H1 (cell line): Measurements from ENCODE around the gene GOLGA7B. TPM values are rescaled to one million over a fixed set of nuclear protein-coding genes. Genes with fewer than 3 reads are reported as not detected.

ENCODE experiments used
- CTCF ChIA-PET: fragments of 300-600 bp; sonication (Branson Sonifier 250); formaldehyde crosslinking; loops from one replicate; lab custom pipeline; 2021; ENCODE audit not compliant: partially characterized antibody; lab: Charles Lee
- POLR2A ChIA-PET: fragments of 300-600 bp; sonication (Branson Sonifier 250); formaldehyde crosslinking; loops from one replicate; lab custom pipeline; 2021; ENCODE audit warnings: inconsistent platforms; ENCODE audit not compliant: partially characterized antibody; lab: Charles Lee
- DNase-seq, 2 experiments: peaks; one replicate each; pipeline versions ENCODE4 v3.0.0 to v3.0.0-alpha.2; 2010 to 2022; ENCODE audit warnings: low spot score in 2 of 2, low read depth in 1 of 2, mixed read lengths in 1 of 2
- FAIRE-seq: peaks from 2 replicates; lab custom pipeline; 2011; peaks lifted over from hg19 to GRCh38; lab: Jason Lieb, UNC
- H2AFZ ChIP-seq: 2 replicates; pipeline ENCODE4 v1.8.1; 2012; ENCODE audit warnings: low read length, inconsistent platforms
- H2AK5ac ChIP-seq: 2 replicates; pipeline ENCODE4 v1.6.1; 2013; ENCODE audit warnings: low read depth, low read length
- H2BK120ac ChIP-seq: replicated peaks from 2 replicates; pipeline ENCODE3; 2013; ENCODE audit warnings: low read depth, low read length, inconsistent platforms
- H2BK12ac ChIP-seq: 2 replicates; pipeline ENCODE4 v1.6.1; 2013; ENCODE audit warnings: low read depth, low read length
- H2BK15ac ChIP-seq: 2 replicates; pipeline ENCODE4 v1.6.1; 2013; ENCODE audit warnings: low read length
- H2BK20ac ChIP-seq: 2 replicates; pipeline ENCODE4 v1.6.1; 2013; ENCODE audit warnings: low read length
- H2BK5ac ChIP-seq: 2 replicates; pipeline ENCODE4 v1.6.1; 2013; ENCODE audit warnings: low read depth, low read length
- H3K14ac ChIP-seq: 2 replicates; pipeline ENCODE4 v1.6.1; 2013; ENCODE audit warnings: inconsistent platforms; ENCODE audit not compliant: insufficient read length
- H3K18ac ChIP-seq: 2 replicates; pipeline ENCODE4 v1.6.1; 2013; ENCODE audit warnings: low read length; ENCODE audit errors: extremely low read depth
- H3K23ac ChIP-seq: 2 replicates; pipeline ENCODE4 v1.6.1; 2013; ENCODE audit warnings: inconsistent platforms; ENCODE audit not compliant: insufficient read length
- H3K23me2 ChIP-seq: 2 replicates; pipeline ENCODE4 v1.6.1; 2013; ENCODE audit warnings: low read depth, low read length
- H3K27ac ChIP-seq: 2 replicates; pipeline ENCODE4 v1.6.1; 2011; ENCODE audit warnings: low read depth, low read length, inconsistent platforms
- H3K27me3 ChIP-seq, 4 experiments: replicated peaks in 1 of 4; 1 replicate in 1 of 4; 2 replicates in 3 of 4; pipeline versions ENCODE4 v1.6.1 to v1.8.1; 2011 to 2013; ENCODE audit warnings: low read length in 3 of 4, mild to moderate bottlenecking in 3 of 4, inconsistent platforms in 2 of 4, mixed read lengths in 2 of 4, moderate library complexity in 1 of 4; ENCODE audit not compliant: control insufficient read depth in 3 of 4, insufficient read depth in 3 of 4; ENCODE audit errors: extremely low read depth in 1 of 4
- H3K36me3 ChIP-seq, 4 experiments: 2 replicates each; pipeline versions ENCODE4 v1.6.1 to v1.8.1; 2011 to 2013; ENCODE audit warnings: mild to moderate bottlenecking in 4 of 4, low read length in 3 of 4, moderate library complexity in 2 of 4, control low read depth in 1 of 4, inconsistent platforms in 1 of 4; ENCODE audit not compliant: insufficient read depth in 4 of 4, control insufficient read depth in 2 of 4
- H3K4ac ChIP-seq: replicated peaks from 2 replicates; pipeline ENCODE3; 2013; ENCODE audit warnings: low read length, low read depth, mixed read lengths, inconsistent platforms; ENCODE audit not compliant: insufficient read length
- H3K4me1 ChIP-seq, 4 experiments: replicated peaks in 1 of 4; 1 replicate in 1 of 4; 2 replicates in 3 of 4; pipeline versions ENCODE4 v1.6.1 to v1.8.1; 2011 to 2013; ENCODE audit warnings: low read length in 3 of 4, inconsistent platforms in 2 of 4, mixed read lengths in 1 of 4; ENCODE audit not compliant: insufficient read depth in 4 of 4, control insufficient read depth in 3 of 4
- H3K4me2 ChIP-seq, 2 experiments: 2 replicates each; pipeline versions ENCODE4 v1.6.1 to v1.8.1; 2011 to 2013; ENCODE audit warnings: low read depth in 2 of 2, low read length in 2 of 2, control low read depth in 1 of 2, inconsistent platforms in 1 of 2, mild to moderate bottlenecking in 1 of 2; ENCODE audit not compliant: insufficient read depth in 1 of 2
- H3K4me3 ChIP-seq, 4 experiments: fragments of 200-600, 300-600 bp in 1 of 4; sonication (generic), shearing (Covaris generic), sonication (Bioruptor Twin) in 1 of 4; 2 replicates each; pipeline versions ENCODE4 v1.5.1 to v1.8.1; 2011 to 2016; ENCODE audit warnings: low read length in 4 of 4, low read depth in 3 of 4, control low read depth in 2 of 4, inconsistent platforms in 2 of 4, mild to moderate bottlenecking in 2 of 4, mixed read lengths in 1 of 4, moderate library complexity in 1 of 4; ENCODE audit not compliant: insufficient read depth in 2 of 4; ENCODE audit errors: extremely low read depth in 1 of 4
- H3K56ac ChIP-seq: replicated peaks from 2 replicates; pipeline ENCODE3; 2013; ENCODE audit warnings: low read depth, mild to moderate bottlenecking, mixed read lengths, low read length, inconsistent platforms; ENCODE audit not compliant: insufficient read length
- H3K79me1 ChIP-seq: 2 replicates; pipeline ENCODE4 v1.6.1; 2013; ENCODE audit warnings: low read depth, low read length, control low read depth
- H3K79me2 ChIP-seq, 2 experiments: 2 replicates each; pipeline versions ENCODE4 v1.6.1 to v1.8.1; 2012 to 2013; ENCODE audit warnings: low read length in 2 of 2, mild to moderate bottlenecking in 2 of 2, inconsistent platforms in 1 of 2; ENCODE audit not compliant: insufficient read depth in 2 of 2, control insufficient read depth in 1 of 2
- H3K9ac ChIP-seq, 4 experiments: replicated peaks in 1 of 4; 1 replicate in 1 of 4; 2 replicates in 3 of 4; pipeline versions ENCODE4 v1.6.1 to v1.8.1; 2011 to 2013; ENCODE audit warnings: low read depth in 3 of 4, low read length in 3 of 4, control low read depth in 2 of 4, mild to moderate bottlenecking in 2 of 4, moderate library complexity in 2 of 4, inconsistent platforms in 1 of 4; ENCODE audit errors: extremely low read depth in 1 of 4
- H3K9me3 ChIP-seq, 2 experiments: 2 replicates each; pipeline versions ENCODE4 v1.6.1 to v1.8.1; 2012 to 2013; ENCODE audit warnings: mild to moderate bottlenecking in 2 of 2, moderate library complexity in 2 of 2, control low read depth in 1 of 2, inconsistent platforms in 1 of 2, low read depth in 1 of 2, low read length in 1 of 2, mixed read lengths in 1 of 2; ENCODE audit not compliant: insufficient read depth in 2 of 2
- H4K20me1 ChIP-seq, 2 experiments: replicated peaks in 1 of 2; 2 replicates each; pipeline versions ENCODE3 to v1.8.1; 2011 to 2013; ENCODE audit warnings: inconsistent platforms in 2 of 2, low read length in 2 of 2, mild to moderate bottlenecking in 1 of 2; ENCODE audit not compliant: insufficient read depth in 2 of 2, control insufficient read depth in 1 of 2
- H4K5ac ChIP-seq: 2 replicates; pipeline ENCODE4 v1.6.1; 2013; ENCODE audit warnings: low read length, low read depth, mixed read lengths, inconsistent platforms; ENCODE audit not compliant: insufficient read length
- H4K8ac ChIP-seq: 2 replicates; pipeline ENCODE4 v1.8.0; 2013; ENCODE audit warnings: mild to moderate bottlenecking, moderate library complexity, low read length, inconsistent platforms; ENCODE audit not compliant: insufficient read depth; ENCODE audit errors: extremely low read depth
- H4K91ac ChIP-seq: replicated peaks from 2 replicates; pipeline ENCODE3; 2013; ENCODE audit warnings: low read length, mixed read lengths, inconsistent platforms; ENCODE audit not compliant: insufficient read length
- CEBPB ChIP-seq: IDR thresholded peaks from 2 replicates; pipeline ENCODE4 v1.6.1; 2012; ENCODE audit warnings: low read depth, low read length
- GTF2F1 ChIP-seq: IDR thresholded peaks from 2 replicates; pipeline ENCODE4 v1.6.1; 2012; ENCODE audit warnings: low read depth, low read length, improper control_type of control experiment, borderline replicate concordance
- HDAC6 ChIP-seq: IDR thresholded peaks from one replicate; pipeline ENCODE4 v1.7.1; 2012; ENCODE audit warnings: low read depth, mild to moderate bottlenecking, inconsistent platforms, low read length, moderate library complexity
- KDM1A ChIP-seq: fragments of 200-600, 300-600 bp; sonication (generic); IDR thresholded peaks from 2 replicates; pipeline ENCODE4 v1.7.1; 2016; ENCODE audit warnings: mild to moderate bottlenecking, low read length, borderline replicate concordance
- NANOG ChIP-seq: IDR thresholded peaks from 2 replicates; pipeline ENCODE4 v1.6.1; 2011; ENCODE audit warnings: low read length, low read depth, mild to moderate bottlenecking, inconsistent platforms; ENCODE audit not compliant: insufficient read depth, poor library complexity, severe bottlenecking
- PHF8 ChIP-seq: fragments of 200-600 bp; sonication (generic); conservative IDR thresholded peaks from 2 replicates; pipeline ENCODE4 v1.7.1; 2012; ENCODE audit warnings: low read depth, mild to moderate bottlenecking, inconsistent platforms, low read length, moderate library complexity
- RBBP5 ChIP-seq: IDR thresholded peaks from 2 replicates; pipeline ENCODE4 v1.7.1; 2012; ENCODE audit warnings: low read depth, mild to moderate bottlenecking, inconsistent platforms, low read length, moderate library complexity, borderline replicate concordance
- RXRA ChIP-seq: IDR thresholded peaks from 2 replicates; pipeline ENCODE4 v1.6.1; 2011; ENCODE audit warnings: low read depth, mild to moderate bottlenecking, low read length, moderate library complexity; ENCODE audit not compliant: insufficient read depth
- SAP30 ChIP-seq: fragments of 300-600 bp; sonication (generic); IDR thresholded peaks from 2 replicates; pipeline ENCODE4 v1.7.1; 2012; ENCODE audit warnings: low read length, moderate library complexity, mild to moderate bottlenecking, inconsistent platforms; ENCODE audit not compliant: insufficient read depth, insufficient replicate concordance
- SIX5 ChIP-seq: IDR thresholded peaks from 2 replicates; pipeline ENCODE4 v1.6.1; 2011; ENCODE audit warnings: mild to moderate bottlenecking, low read depth, low read length
- SRF ChIP-seq: IDR thresholded peaks from 2 replicates; pipeline ENCODE4 v1.6.1; 2011; ENCODE audit warnings: mild to moderate bottlenecking, low read depth, low read length, moderate library complexity
- TCF12 ChIP-seq: IDR thresholded peaks from 2 replicates; pipeline ENCODE4 v1.6.1; 2011; ENCODE audit warnings: low read depth, mild to moderate bottlenecking, low read length
- ZNF274 ChIP-seq: IDR thresholded peaks from 2 replicates; pipeline ENCODE4 v1.7.0; 2012; ENCODE audit warnings: low read length, borderline replicate concordance; ENCODE audit errors: extremely low read depth
- WGBS, 2 experiments: shearing (Covaris generic) in 1 of 2; methylation state at CpG; one replicate each; pipeline versions ENCODE4 v1.1.6 to v1.1.7; 2013 to 2015; ENCODE audit warnings: low lambda C conversion rate in 2 of 2, mixed read lengths in 2 of 2, inconsistent platforms in 1 of 2, low coverage in 1 of 2, missing lambda C conversion rate in 1 of 2; ENCODE audit not compliant: insufficient replicate concordance in 2 of 2, insufficient coverage in 1 of 2, insufficient read length in 1 of 2; ENCODE audit errors: extremely low coverage in 1 of 2, missing lambda C conversion rate in 1 of 2; 5-methylcytosine and 5-hydroxymethylcytosine counted together
- polyA plus RNA-seq, 7 experiments: library from polyadenylated mRNA; depleted of rRNA in 3 of 7; stranded (reverse) in 5 of 7; unstranded in 2 of 7; fragments of >200 nt in 5 of 7; fragments of 200-250 nt in 2 of 7; gene quantifications; 1 replicate in 5 of 7; 2 replicates in 1 of 7; 4 replicates in 1 of 7; pipeline versions ENCODE4 v1.2.1 to v1.2.3, GENCODE V29; 2011 to 2013; ENCODE audit warnings: missing spikeins in 2 of 7, mixed read lengths in 2 of 7
- total RNA-seq: library from RNA; stranded (reverse); fragmentation: NEBNext Ultra II Directional; extraction: Animal tissue kit (Norgen Biotek cat#: 25700); gene quantifications from 2 replicates; pipeline ENCODE4 v1.2.1, GENCODE V29; 2021
- TF ChIP-seq, protein P1 (sequence below): IDR thresholded peaks from 2 replicates; pipeline ENCODE4 v1.6.1; 2011; ENCODE audit warnings: low read depth, mild to moderate bottlenecking, low read length; ENCODE audit not compliant: insufficient read depth

The GOLGA7B gene
- total and polyA plus RNA-seq, 2 of the 8 experiments (the other 6 are each of a cell fraction or from before 2014, with no cell fraction given) = 0.04 to 0.14 TPM

GRCh38 chr10:97800474-97800873 is 49.2 kb upstream of the GOLGA7B start:
- no peak overlapping the region for H3K4ac ChIP-seq
- H3K23ac ChIP-seq = no peak overlapping the region
- DNase-seq (no peak), FAIRE-seq (no peak)
- no peak overlapping the region for H3K9ac ChIP-seq
- H3K79me2 ChIP-seq = no peaks in the 10 kb centered on the region
- no peak overlapping the region for H2AFZ ChIP-seq
- no peak overlapping the region for H2AK5ac ChIP-seq
- H4K91ac ChIP-seq = no peak overlapping the region
- no peak overlapping the region for H4K5ac ChIP-seq
- H2BK12ac ChIP-seq = no peak overlapping the region
- H3K56ac ChIP-seq = no peak overlapping the region
- WGBS, 2 experiments = 93% methylated on average over 9 of the region's 9 CpGs; no CpG with 5 or more reads in 1 of the 2 experiments
- H3K27ac ChIP-seq = no peak overlapping the region
- H3K4me1 ChIP-seq = no peaks in the 10 kb centered on the region
- H2BK5ac ChIP-seq = no peak overlapping the region
- no peak overlapping the region; the same call in 1 of the 2 replicates for H4K8ac ChIP-seq
- H2BK120ac ChIP-seq = no peak overlapping the region
- no peak overlapping the region for H2BK20ac ChIP-seq
- no peaks in the 10 kb centered on the region for H3K79me1 ChIP-seq
- no peaks in the 10 kb centered on the region; a peak in 1 of 4 replicates for H3K9me3 ChIP-seq
- ChIA-PET CTCF (interaction anchor here (0.8 to 15.1 kb wide), 5 partner anchors 8 to 370 kb away, joined by 4 to 236 read pairs (median 6); no protein-coding TSS in a partner anchor), POLR2A (no interaction called here)
- no peak overlapping the region for H3K14ac ChIP-seq
- H3K4me3 ChIP-seq = no peak overlapping the region
- no peak overlapping the region for H3K4me2 ChIP-seq
- no peaks in the 10 kb centered on the region; the same call in 1 of the 2 replicates for H3K23me2 ChIP-seq
- H2BK15ac ChIP-seq = no peak overlapping the region
- no peak overlapping the region for H3K18ac ChIP-seq
- H3K36me3 ChIP-seq = no peaks in the 10 kb centered on the region
- H4K20me1 ChIP-seq = no peaks in the 10 kb centered on the region
- H3K27me3 ChIP-seq = no peaks in the 10 kb centered on the region; a peak in 1 of 7 replicates
- TF ChIP-seq SAP30 (no peak), ZNF274 (no peak), HDAC6 (no peak), RXRA (no peak), GTF2F1 (no peak), PHF8 (no peak), SRF (no peak), SIX5 (no peak), TCF12 (no peak), KDM1A (no peak), NANOG (no peak), RBBP5 (no peak), CEBPB (no peak)
- TF ChIP-seq, protein P1, sequence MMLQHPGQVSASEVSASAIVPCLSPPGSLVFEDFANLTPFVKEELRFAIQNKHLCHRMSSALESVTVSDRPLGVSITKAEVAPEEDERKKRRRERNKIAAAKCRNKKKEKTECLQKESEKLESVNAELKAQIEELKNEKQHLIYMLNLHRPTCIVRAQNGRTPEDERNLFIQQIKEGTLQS = no peak
